Smooth muscle cell of the umbilical artery (primary cell): ENCODE results near the gene SLC35A1. TPM values are rescaled to one million over a fixed set of nuclear protein-coding genes. Genes with fewer than 3 reads are reported as not detected.

Source experiments
- total RNA-seq: library from RNA; depleted of rRNA; stranded (reverse); fragments of >200 nt; gene quantifications from 2 replicates; pipeline ENCODE4 v1.2.3, GENCODE V29; 2014

SLC35A1 gene
- total RNA-seq: 18.2 and 22.9 TPM in 2 replicates

GRCh38 chr6:87472525-87473418, at the start of gene SLC35A1:
Gene SLC35A1 (plus strand): TSS chr6:87472974. CDS start chr6:87473004, 30 bp downstream.

Other genes starting within 250 kb of the SLC35A1 start
- gene SMIM8, start 150.4 kb upstream of the SLC35A1 start, total RNA-seq: 5.6 and 5.9 TPM in 2 replicates
- gene GJB7, start 143.7 kb upstream of the SLC35A1 start, total RNA-seq: not detected in 2 replicates
- 0.59 and 2.3 TPM in 2 replicates for gene C6orf163, start 128.2 kb upstream of the SLC35A1 start, total RNA-seq
- gene CFAP206, start 65.0 kb upstream of the SLC35A1 start, total RNA-seq: 0.37 and 0.59 TPM in 2 replicates
- gene RARS2, start 117.0 kb downstream of the SLC35A1 start, total RNA-seq: 48.7 and 48.9 TPM in 2 replicates
- 24.6 and 34.3 TPM in 2 replicates for gene ORC3, start 117.2 kb downstream of the SLC35A1 start, total RNA-seq
- gene AKIRIN2, start 229.3 kb downstream of the SLC35A1 start, total RNA-seq: 17.2 and 19.7 TPM in 2 replicates